SK-N-SH (cell line): ENCODE results near the gene PXK. TPM values are rescaled to one million over a fixed set of nuclear protein-coding genes. Genes with fewer than 3 reads are reported as not detected.

Source experiments
- CTCF ChIA-PET: fragments of 300-600, 350-600 bp; formaldehyde crosslinking; extraction: SDS; loops from one replicate; lab custom pipeline; 2021; lab: Yijun Ruan, JAX
- POLR2A ChIA-PET: fragments of 350-600 bp; sonication (Branson Sonifier 250); formaldehyde crosslinking; extraction: SDS; loops from one replicate; lab custom pipeline; 2020; ENCODE audit warnings: antibody characterized with exemption, inconsistent platforms; lab: Yijun Ruan, JAX
- DNase-seq: peaks from one replicate; pipeline ENCODE4 v3.0.0; 2012
- H2AFZ ChIP-seq: fragments of 200-600 bp; sonication (generic); 2 replicates; pipeline ENCODE4 v1.8.1; 2016; ENCODE audit warnings: antibody characterized with exemption, mild to moderate bottlenecking, low read depth
- H3F3A ChIP-seq: fragments of 200-600 bp; sonication (generic); replicated peaks from 2 replicates; pipeline ENCODE3; 2016; ENCODE audit warnings: antibody characterized with exemption, mild to moderate bottlenecking; ENCODE audit not compliant: insufficient read depth
- H3K27ac ChIP-seq, 2 experiments: fragments of 200-500 bp in 1 of 2; fragments of 200-600 bp in 1 of 2; sonication (Bioruptor generic) in 1 of 2; sonication (generic), shearing (Covaris generic) in 1 of 2; 2 replicates each; pipeline versions ENCODE4 v1.5.1 to v1.6.1; 2014 to 2016; ENCODE audit warnings: low read depth in 2 of 2, inconsistent platforms in 1 of 2, low read length in 1 of 2, mild to moderate bottlenecking in 1 of 2, mixed read lengths in 1 of 2
- H3K27me3 ChIP-seq: fragments of 200-600 bp; sonication (generic), shearing (Covaris generic); 2 replicates; pipeline ENCODE4 v1.6.1; 2016; ENCODE audit warnings: mixed run types; ENCODE audit not compliant: insufficient read depth
- H3K36me3 ChIP-seq, 2 experiments: fragments of 200-500 bp in 1 of 2; fragments of 200-600 bp in 1 of 2; sonication (Bioruptor generic) in 1 of 2; sonication (generic) in 1 of 2; replicated peaks in 1 of 2; 2 replicates each; pipeline versions ENCODE3 to v1.5.1; 2014 to 2016; ENCODE audit warnings: low read length in 1 of 2, mild to moderate bottlenecking in 1 of 2; ENCODE audit not compliant: insufficient read depth in 2 of 2, control insufficient read depth in 1 of 2
- H3K4me1 ChIP-seq, 2 experiments: fragments of 200-500 bp in 1 of 2; fragments of 200-600 bp in 1 of 2; sonication (Bioruptor generic) in 1 of 2; sonication (generic), shearing (Covaris generic) in 1 of 2; 2 replicates each; pipeline versions ENCODE4 v1.5.1 to v1.6.1; 2014 to 2016; ENCODE audit warnings: low read depth in 1 of 2, low read length in 1 of 2, mixed run types in 1 of 2; ENCODE audit not compliant: insufficient read depth in 2 of 2, control insufficient read depth in 1 of 2
- H3K4me2 ChIP-seq: fragments of 200-600 bp; sonication (generic), shearing (Covaris generic); 2 replicates; pipeline ENCODE4 v1.6.1; 2017; ENCODE audit warnings: mixed run types
- H3K4me3 ChIP-seq, 2 experiments: fragments of 200-500 bp in 1 of 2; fragments of 200-600 bp in 1 of 2; sonication (Bioruptor generic) in 1 of 2; sonication (generic), shearing (Covaris generic) in 1 of 2; 2 replicates each; pipeline versions ENCODE4 v1.5.1 to v1.8.1; 2014 to 2016; ENCODE audit warnings: low read depth in 2 of 2, inconsistent platforms in 1 of 2, low read length in 1 of 2, mild to moderate bottlenecking in 1 of 2, mixed read lengths in 1 of 2, moderate library complexity in 1 of 2
- H3K79me2 ChIP-seq: fragments of 200-600 bp; sonication (generic); 2 replicates; pipeline ENCODE4 v1.8.1; 2017; ENCODE audit warnings: mild to moderate bottlenecking; ENCODE audit not compliant: insufficient read depth
- H3K9ac ChIP-seq: fragments of 200-600 bp; sonication (generic); 2 replicates; pipeline ENCODE4 v1.6.1; 2017; ENCODE audit warnings: mixed run types
- H3K9me2 ChIP-seq: fragments of 200-600 bp; sonication (generic); 2 replicates; pipeline ENCODE4 v1.6.1; 2017; ENCODE audit warnings: mixed run types
- H3K9me3 ChIP-seq: fragments of 200-600 bp; sonication (generic); 2 replicates; pipeline ENCODE4 v1.6.1; 2017; ENCODE audit warnings: mixed run types, mild to moderate bottlenecking, moderate library complexity
- H4K20me1 ChIP-seq: fragments of 200-600 bp; sonication (generic); 2 replicates; pipeline ENCODE4 v1.6.1; 2017; ENCODE audit warnings: mild to moderate bottlenecking, mixed run types; ENCODE audit not compliant: insufficient read depth
- CHD2 ChIP-seq: fragments of 150-350 bp; IDR thresholded peaks from 2 replicates; pipeline ENCODE4 v1.6.1; 2018; ENCODE audit warnings: low read length; ENCODE audit not compliant: partially characterized antibody
- ELF1 ChIP-seq: IDR thresholded peaks from 2 replicates; pipeline ENCODE4 v1.4.0; 2012
- EP300 ChIP-seq, 2 experiments: IDR thresholded peaks; 2 replicates each; pipeline versions ENCODE4 v1.4.0 to v1.6.1; 2012; ENCODE audit warnings: borderline replicate concordance in 1 of 2, low read depth in 1 of 2, low read length in 1 of 2
- EZH2phosphoT487 ChIP-seq: fragments of 200-600 bp; sonication (generic); IDR thresholded peaks from 2 replicates; pipeline ENCODE4 v1.6.1; 2017; ENCODE audit warnings: low read depth, mixed run types, mild to moderate bottlenecking, antibody characterized with exemption, moderate library complexity, borderline replicate concordance
- FOXM1 ChIP-seq: IDR thresholded peaks from 2 replicates; pipeline ENCODE4 v1.4.0; 2012; ENCODE audit warnings: low read depth, mild to moderate bottlenecking
- JUND ChIP-seq: IDR thresholded peaks from 2 replicates; pipeline ENCODE4 v1.4.0; 2012
- MXI1 ChIP-seq: IDR thresholded peaks from 2 replicates; pipeline ENCODE4 v1.6.1; 2012; ENCODE audit warnings: mild to moderate bottlenecking, low read depth, low read length, improper control_type of control experiment
- NFIC ChIP-seq: IDR thresholded peaks from 2 replicates; pipeline ENCODE4 v1.4.0; 2012; ENCODE audit warnings: borderline replicate concordance
- NRF1 ChIP-seq: IDR thresholded peaks from 2 replicates; pipeline ENCODE4 v1.6.1; 2012; ENCODE audit warnings: low read depth, mild to moderate bottlenecking, low read length
- POLR2AphosphoS5 ChIP-seq: IDR thresholded peaks from 2 replicates; pipeline ENCODE4 v1.6.1; 2012; ENCODE audit warnings: low read depth, low read length
- RAD21 ChIP-seq: IDR thresholded peaks from 2 replicates; pipeline ENCODE4 v1.6.1; 2012; ENCODE audit warnings: mild to moderate bottlenecking, low read length
- RCOR1 ChIP-seq: fragments of 150-350 bp; IDR thresholded peaks from 2 replicates; pipeline ENCODE4 v1.6.1; 2017; ENCODE audit warnings: antibody characterized with exemption, low read length
- RFX5 ChIP-seq: IDR thresholded peaks from 2 replicates; pipeline ENCODE4 v1.6.1; 2012; ENCODE audit warnings: mild to moderate bottlenecking, improper control_type of control experiment, low read length
- RXRA ChIP-seq: IDR thresholded peaks from 2 replicates; pipeline ENCODE4 v1.4.0; 2012; ENCODE audit warnings: low read depth, mild to moderate bottlenecking, borderline replicate concordance
- SIN3A ChIP-seq: IDR thresholded peaks from 2 replicates; pipeline ENCODE4 v1.6.1; 2012; ENCODE audit warnings: low read depth, mild to moderate bottlenecking, low read length, moderate library complexity, borderline replicate concordance
- SMC3 ChIP-seq: IDR thresholded peaks from 2 replicates; pipeline ENCODE4 v1.6.1; 2012; ENCODE audit warnings: low read depth, low read length, improper control_type of control experiment
- TAF1 ChIP-seq: IDR thresholded peaks from 2 replicates; pipeline ENCODE4 v1.6.1; 2012; ENCODE audit warnings: low read depth, mild to moderate bottlenecking, low read length, moderate library complexity, borderline replicate concordance
- YY1 ChIP-seq: IDR thresholded peaks from 2 replicates; pipeline ENCODE4 v1.4.0; 2012; ENCODE audit warnings: low read depth, mild to moderate bottlenecking
- WGBS: methylation state at CpG from one replicate; pipeline ENCODE4 v1.1.6; 2017; ENCODE audit warnings: low lambda C conversion rate; 5-methylcytosine and 5-hydroxymethylcytosine counted together
- polyA plus RNA-seq, 3 experiments: library from polyadenylated mRNA; depleted of rRNA; stranded (reverse); fragments of >200 nt; gene quantifications; 2 replicates each; pipeline ENCODE4 v1.2.3, GENCODE V29; 2012
- TF ChIP-seq, protein P1 (sequence below): fragments of 150-350 bp; IDR thresholded peaks from 2 replicates; pipeline ENCODE4 v1.6.1; 2016; ENCODE audit warnings: mild to moderate bottlenecking, low read depth, low read length
- TF ChIP-seq, protein P2 (sequence below): fragments of 150-350 bp; IDR thresholded peaks from 2 replicates; pipeline ENCODE4 v1.6.1; 2017; ENCODE audit warnings: antibody characterized with exemption, low read length, low read depth, borderline replicate concordance
- TF ChIP-seq, protein P3 (sequence below): IDR thresholded peaks from 2 replicates; pipeline ENCODE4; 2012
- TF ChIP-seq, protein P4 (sequence below): IDR thresholded peaks from 2 replicates; pipeline ENCODE4 v1.4.0; 2012; ENCODE audit warnings: low read depth, borderline replicate concordance
- TF ChIP-seq, protein P5 (sequence below): IDR thresholded peaks from 2 replicates; pipeline ENCODE4 v1.4.0; 2012; ENCODE audit warnings: low read depth
- TF ChIP-seq, protein P6 (sequence below): fragments of 200-600 bp; sonication (generic); IDR thresholded peaks from 2 replicates; pipeline ENCODE4 v1.6.1; 2017; ENCODE audit warnings: antibody characterized with exemption, mild to moderate bottlenecking, moderate library complexity

The PXK gene
- polyA plus RNA-seq, 1 of the 3 experiments (the other 2 are of a cell fraction) = 8.4 TPM

DNA sequence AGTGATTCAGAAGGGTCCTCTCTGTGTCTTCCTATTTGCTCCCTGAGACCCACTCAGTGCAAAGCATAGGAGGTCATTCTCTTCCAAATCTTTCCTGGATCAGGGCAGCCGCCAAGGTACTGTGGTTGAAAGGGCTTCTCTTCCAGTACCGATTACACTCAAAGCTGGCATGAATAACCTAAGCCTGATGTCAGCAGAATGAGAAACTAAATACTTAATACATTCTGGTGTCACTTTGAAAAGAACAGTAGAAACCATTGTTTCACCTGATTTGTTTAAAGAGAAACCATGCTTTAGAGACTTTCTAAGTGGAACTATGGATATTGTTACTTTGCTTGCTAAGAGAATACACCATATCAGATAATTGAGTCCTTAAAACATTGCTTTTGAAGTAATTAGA, 50.8 kb downstream of the PXK start (continued):
- TF ChIP-seq, protein P1, sequence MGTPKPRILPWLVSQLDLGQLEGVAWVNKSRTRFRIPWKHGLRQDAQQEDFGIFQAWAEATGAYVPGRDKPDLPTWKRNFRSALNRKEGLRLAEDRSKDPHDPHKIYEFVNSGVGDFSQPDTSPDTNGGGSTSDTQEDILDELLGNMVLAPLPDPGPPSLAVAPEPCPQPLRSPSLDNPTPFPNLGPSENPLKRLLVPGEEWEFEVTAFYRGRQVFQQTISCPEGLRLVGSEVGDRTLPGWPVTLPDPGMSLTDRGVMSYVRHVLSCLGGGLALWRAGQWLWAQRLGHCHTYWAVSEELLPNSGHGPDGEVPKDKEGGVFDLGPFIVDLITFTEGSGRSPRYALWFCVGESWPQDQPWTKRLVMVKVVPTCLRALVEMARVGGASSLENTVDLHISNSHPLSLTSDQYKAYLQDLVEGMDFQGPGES = no peak
- TF ChIP-seq, protein P2, sequence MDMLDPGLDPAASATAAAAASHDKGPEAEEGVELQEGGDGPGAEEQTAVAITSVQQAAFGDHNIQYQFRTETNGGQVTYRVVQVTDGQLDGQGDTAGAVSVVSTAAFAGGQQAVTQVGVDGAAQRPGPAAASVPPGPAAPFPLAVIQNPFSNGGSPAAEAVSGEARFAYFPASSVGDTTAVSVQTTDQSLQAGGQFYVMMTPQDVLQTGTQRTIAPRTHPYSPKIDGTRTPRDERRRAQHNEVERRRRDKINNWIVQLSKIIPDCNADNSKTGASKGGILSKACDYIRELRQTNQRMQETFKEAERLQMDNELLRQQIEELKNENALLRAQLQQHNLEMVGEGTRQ = no peak
- TF ChIP-seq RFX5 = no peak
- no peak for TF ChIP-seq SMC3
- no peak for TF ChIP-seq FOXM1

DNA sequence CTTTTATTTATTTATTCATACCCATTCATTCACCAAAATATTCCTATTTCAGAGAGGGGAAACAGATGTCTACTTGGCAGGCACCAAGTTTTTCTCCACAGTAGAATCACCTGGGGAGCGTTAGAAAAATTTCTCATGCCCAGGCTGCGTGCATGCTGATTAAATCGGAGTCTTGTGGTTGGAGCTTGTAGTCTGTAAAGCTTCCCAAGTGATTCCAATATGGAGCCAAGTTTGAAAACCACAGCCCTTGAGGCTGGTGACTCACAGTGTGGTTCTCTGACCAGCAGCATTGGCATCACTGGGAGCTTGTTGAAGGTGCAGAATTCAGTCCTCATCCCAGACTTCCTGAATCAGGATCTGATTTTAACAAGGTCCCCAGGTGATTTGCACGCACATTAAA, 51.2 kb downstream of the PXK start:
- H3K9ac ChIP-seq = peak overlapping the region; percentile 50; the same call in 1 of the 2 replicates
- peak overlapping the region; percentile 63 for H3K4me2 ChIP-seq
- peak overlapping the region in 1 of 2 experiments; percentile 36; a peak in 1 of 4 replicates for H3K4me3 ChIP-seq
- peaks cover 42% of the 10 kb centered on the region for H3F3A ChIP-seq
- no peaks in the 10 kb centered on the region for H3K36me3 ChIP-seq
- no peaks in the 10 kb centered on the region for H3K27me3 ChIP-seq
- H2AFZ ChIP-seq = no peak overlapping the region
- no peaks in the 10 kb centered on the region for H3K9me3 ChIP-seq
- ChIA-PET CTCF (no interaction called here), POLR2A (no interaction called here)
- peaks cover 13 to 28% of the 10 kb centered on the region in 2 experiments for H3K4me1 ChIP-seq
- peak overlapping the region; percentile 74 to 96 for H3K27ac ChIP-seq
- no peaks in the 10 kb centered on the region for H3K9me2 ChIP-seq
- 20% methylated on average over 4 of the region's 4 CpGs for WGBS
- no peaks in the 10 kb centered on the region for H3K79me2 ChIP-seq
- no peaks in the 10 kb centered on the region for H4K20me1 ChIP-seq
- DNase-seq = no peak
- TF ChIP-seq, protein P3, sequence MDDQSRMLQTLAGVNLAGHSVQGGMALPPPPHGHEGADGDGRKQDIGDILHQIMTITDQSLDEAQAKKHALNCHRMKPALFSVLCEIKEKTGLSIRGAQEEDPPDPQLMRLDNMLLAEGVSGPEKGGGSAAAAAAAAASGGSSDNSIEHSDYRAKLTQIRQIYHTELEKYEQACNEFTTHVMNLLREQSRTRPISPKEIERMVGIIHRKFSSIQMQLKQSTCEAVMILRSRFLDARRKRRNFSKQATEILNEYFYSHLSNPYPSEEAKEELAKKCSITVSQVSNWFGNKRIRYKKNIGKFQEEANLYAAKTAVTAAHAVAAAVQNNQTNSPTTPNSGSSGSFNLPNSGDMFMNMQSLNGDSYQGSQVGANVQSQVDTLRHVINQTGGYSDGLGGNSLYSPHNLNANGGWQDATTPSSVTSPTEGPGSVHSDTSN = peak; percentile 89
- TF ChIP-seq TAF1 (no peak), NFIC (peak; percentile 96), RAD21 (no peak), YY1 (peak; percentile 55; the same call in 1 of the 2 replicates), POLR2AphosphoS5 (peak; percentile 70; the same call in 1 of the 2 replicates), JUND (peak; percentile 90), RFX5 (no peak), EP300 (IDR thresholded peaks at IDR 0.05; ENCODE audit: borderline replicate concordance in 1 of 2, low read depth in 1 of 2, low read length in 1 of 2) (peak in 1 of 2 experiments; percentile 91; a peak in 2 of 4 replicates), RXRA (peak; percentile 76; the same call in 1 of the 2 replicates), RCOR1 (no peak), NRF1 (no peak), SIN3A (0 out of 2 replicates have a peak, but pooled peaks have one; percentile 43), MXI1 (no peak), CHD2 (no peak), EZH2phosphoT487 (no peak), ELF1 (peak; percentile 46; the same call in 1 of the 2 replicates)
- TF ChIP-seq, protein P4, sequence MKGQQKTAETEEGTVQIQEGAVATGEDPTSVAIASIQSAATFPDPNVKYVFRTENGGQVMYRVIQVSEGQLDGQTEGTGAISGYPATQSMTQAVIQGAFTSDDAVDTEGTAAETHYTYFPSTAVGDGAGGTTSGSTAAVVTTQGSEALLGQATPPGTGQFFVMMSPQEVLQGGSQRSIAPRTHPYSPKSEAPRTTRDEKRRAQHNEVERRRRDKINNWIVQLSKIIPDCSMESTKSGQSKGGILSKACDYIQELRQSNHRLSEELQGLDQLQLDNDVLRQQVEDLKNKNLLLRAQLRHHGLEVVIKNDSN = peak; percentile 6; the same call in 1 of the 2 replicates
- TF ChIP-seq, protein P5, sequence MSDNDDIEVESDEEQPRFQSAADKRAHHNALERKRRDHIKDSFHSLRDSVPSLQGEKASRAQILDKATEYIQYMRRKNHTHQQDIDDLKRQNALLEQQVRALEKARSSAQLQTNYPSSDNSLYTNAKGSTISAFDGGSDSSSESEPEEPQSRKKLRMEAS = peak; percentile 73
- TF ChIP-seq, protein P2 = no peak
- TF ChIP-seq, protein P6, sequence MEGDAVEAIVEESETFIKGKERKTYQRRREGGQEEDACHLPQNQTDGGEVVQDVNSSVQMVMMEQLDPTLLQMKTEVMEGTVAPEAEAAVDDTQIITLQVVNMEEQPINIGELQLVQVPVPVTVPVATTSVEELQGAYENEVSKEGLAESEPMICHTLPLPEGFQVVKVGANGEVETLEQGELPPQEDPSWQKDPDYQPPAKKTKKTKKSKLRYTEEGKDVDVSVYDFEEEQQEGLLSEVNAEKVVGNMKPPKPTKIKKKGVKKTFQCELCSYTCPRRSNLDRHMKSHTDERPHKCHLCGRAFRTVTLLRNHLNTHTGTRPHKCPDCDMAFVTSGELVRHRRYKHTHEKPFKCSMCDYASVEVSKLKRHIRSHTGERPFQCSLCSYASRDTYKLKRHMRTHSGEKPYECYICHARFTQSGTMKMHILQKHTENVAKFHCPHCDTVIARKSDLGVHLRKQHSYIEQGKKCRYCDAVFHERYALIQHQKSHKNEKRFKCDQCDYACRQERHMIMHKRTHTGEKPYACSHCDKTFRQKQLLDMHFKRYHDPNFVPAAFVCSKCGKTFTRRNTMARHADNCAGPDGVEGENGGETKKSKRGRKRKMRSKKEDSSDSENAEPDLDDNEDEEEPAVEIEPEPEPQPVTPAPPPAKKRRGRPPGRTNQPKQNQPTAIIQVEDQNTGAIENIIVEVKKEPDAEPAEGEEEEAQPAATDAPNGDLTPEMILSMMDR = no peak
- TF ChIP-seq, protein P1 = no peak
